Measurements from ENCODE around the gene DCST1.
A peak's percentile ranks its signal among the peaks of the same experiment; 100 is the strongest.

DCST1 gene

GRCh38 chr1:155077758-155078445 lies 44.3 kb downstream of the DCST1 start:
- no peak for DNase-seq

GRCh38 chr1:155078469-155079209 lies 45.0 kb downstream of the DCST1 start, which contains the start of gene EFNA3:
EFNA3 (plus strand) TSS chr1:155078837; CDS start chr1:155078942, 105 bp downstream.
- DNase-seq, result peak; percentile 76

- DNase-seq, result no peak
These were observed 45.5 kb downstream of the DCST1 start for GRCh38 chr1:155079210-155079486.

- DNase-seq, result no peak
These were observed 46.1 kb downstream of the DCST1 start for GRCh38 chr1:155079487-155080311.

- peak; percentile 46 for DNase-seq
These were observed 46.9 kb downstream of the DCST1 start for GRCh38 chr1:155080312-155081228.

GRCh38 chr1:155081472-155082300 lies 48.1 kb downstream of the DCST1 start:
- no peak for DNase-seq

- no peak for DNase-seq
These were observed 48.9 kb downstream of the DCST1 start for GRCh38 chr1:155082301-155083051.

GRCh38 chr1:155083052-155083541 lies 49.5 kb downstream of the DCST1 start:
- no peak for DNase-seq

GRCh38 chr1:155083865-155084721 lies 50.5 kb downstream of the DCST1 start:
- DNase-seq, result no peak

- peak; percentile 93 for DNase-seq
These were observed 51.3 kb downstream of the DCST1 start for GRCh38 chr1:155084722-155085503.

GRCh38 chr1:155085504-155086127 lies 52.0 kb downstream of the DCST1 start:
- DNase-seq, result peak; percentile 73

- DNase-seq, result peak; percentile 82
These were observed 52.6 kb downstream of the DCST1 start for GRCh38 chr1:155086128-155086741.

- DNase-seq, result no peak
These were observed 53.4 kb downstream of the DCST1 start for GRCh38 chr1:155086856-155087535.

GRCh38 chr1:155091071-155092051 lies 57.7 kb downstream of the DCST1 start:
- peak; percentile 82 for DNase-seq

- DNase-seq, result no peak
These were observed 58.5 kb downstream of the DCST1 start for GRCh38 chr1:155092131-155092530.

GRCh38 chr1:155092641-155093040 lies 59.0 kb downstream of the DCST1 start:
- DNase-seq, result no peak
